ENCODE measurements around the gene PCSK2.

DNA sequence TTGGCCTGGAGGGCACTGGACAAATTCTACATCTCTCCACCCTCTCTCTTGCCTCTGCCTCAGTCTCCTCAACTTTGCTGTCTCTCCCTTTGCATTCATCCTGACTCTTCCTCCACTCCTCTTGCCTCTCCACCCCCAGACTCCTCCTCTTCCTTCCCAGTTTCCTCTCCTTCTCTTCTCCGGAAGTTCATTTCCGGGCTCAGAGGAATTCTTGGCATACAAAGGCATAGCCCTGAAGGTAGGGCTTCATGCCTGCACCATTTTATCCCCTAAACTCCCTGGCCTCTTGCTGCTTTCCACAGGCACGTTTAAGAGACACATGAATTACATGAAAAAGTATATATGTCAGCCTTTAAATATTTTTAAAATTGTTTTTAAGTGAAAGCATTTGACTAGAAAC lies 293.7 kb downstream of the PCSK2 start:
- TF ChIP-seq, protein P1, sequence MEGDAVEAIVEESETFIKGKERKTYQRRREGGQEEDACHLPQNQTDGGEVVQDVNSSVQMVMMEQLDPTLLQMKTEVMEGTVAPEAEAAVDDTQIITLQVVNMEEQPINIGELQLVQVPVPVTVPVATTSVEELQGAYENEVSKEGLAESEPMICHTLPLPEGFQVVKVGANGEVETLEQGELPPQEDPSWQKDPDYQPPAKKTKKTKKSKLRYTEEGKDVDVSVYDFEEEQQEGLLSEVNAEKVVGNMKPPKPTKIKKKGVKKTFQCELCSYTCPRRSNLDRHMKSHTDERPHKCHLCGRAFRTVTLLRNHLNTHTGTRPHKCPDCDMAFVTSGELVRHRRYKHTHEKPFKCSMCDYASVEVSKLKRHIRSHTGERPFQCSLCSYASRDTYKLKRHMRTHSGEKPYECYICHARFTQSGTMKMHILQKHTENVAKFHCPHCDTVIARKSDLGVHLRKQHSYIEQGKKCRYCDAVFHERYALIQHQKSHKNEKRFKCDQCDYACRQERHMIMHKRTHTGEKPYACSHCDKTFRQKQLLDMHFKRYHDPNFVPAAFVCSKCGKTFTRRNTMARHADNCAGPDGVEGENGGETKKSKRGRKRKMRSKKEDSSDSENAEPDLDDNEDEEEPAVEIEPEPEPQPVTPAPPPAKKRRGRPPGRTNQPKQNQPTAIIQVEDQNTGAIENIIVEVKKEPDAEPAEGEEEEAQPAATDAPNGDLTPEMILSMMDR (conservative IDR thresholded peaks at IDR 0.05): no peak
- TF ChIP-seq ZFX (IDR thresholded peaks at IDR 0.05): no peak
